ENCODE data around the gene PDE8B. TPM values are rescaled to one million over a fixed set of nuclear protein-coding genes. Genes with fewer than 3 reads are reported as not detected.

The PDE8B gene
- total and polyA plus RNA-seq, 7 donors: 0.23 to 11.3 (median 2.9) TPM

GRCh38 chr5:77213601-77214000 lies 3.1 kb downstream of the PDE8B start:
- no peak for TF ChIP-seq CTCF (IDR thresholded peaks at IDR 0.05)
- no peak for TF ChIP-seq EP300 (IDR thresholded peaks at IDR 0.05)
- TF ChIP-seq POLR2AphosphoS5 (IDR thresholded peaks at IDR 0.05): no peak
- no peak for TF ChIP-seq POLR2A (IDR thresholded peaks at IDR 0.05)
- no peak for DNase-seq
- WGBS, 2 donors: 21 to 51% methylated on average over 1 of the region's 1 CpG
- Histone ChIP-seq H3K27ac (no peak overlapping the region), H3K4me3 (no peak overlapping the region), H3K36me3 (no peaks in the 10 kb centered on the region), H3K9me3 (no peaks in the 10 kb centered on the region), H3K27me3 (peaks cover 0 to 8% (median 3%) of the 10 kb centered on the region in 3 donors), H3K4me1 (peaks cover 0 to 22% (median 10%) of the 10 kb centered on the region in 4 donors)
- intact Hi-C loops (cut with DNase I): loop anchor here (5.0 kb wide), 2 partner anchors 94 to 224 kb away; no protein-coding TSS in a partner anchor

- Histone ChIP-seq H3K27me3 (peaks cover 0 to 8% (median 3%) of the 10 kb centered on the region in 3 donors), H3K9me3 (no peaks in the 10 kb centered on the region), H3K4me1 (peaks cover 0 to 22% (median 10%) of the 10 kb centered on the region in 4 donors), H3K36me3 (no peaks in the 10 kb centered on the region), H3K27ac (no peak overlapping the region), H3K4me3 (no peak overlapping the region)
- TF ChIP-seq POLR2AphosphoS5 (IDR thresholded peaks at IDR 0.05): no peak
- TF ChIP-seq POLR2A (IDR thresholded peaks at IDR 0.05): no peak
- TF ChIP-seq CTCF (IDR thresholded peaks at IDR 0.05): no peak
- TF ChIP-seq EP300 (IDR thresholded peaks at IDR 0.05): no peak
- WGBS, 2 donors: 80 to 88% methylated on average over 4 of the region's 4 CpGs
- intact Hi-C loops (cut with DNase I): loop anchor here (5.0 kb wide), 2 partner anchors 93 to 223 kb away; no protein-coding TSS in a partner anchor
- no peak for DNase-seq
These were observed 3.7 kb downstream of the PDE8B start for GRCh38 chr5:77214151-77214550.

GRCh38 chr5:77218263-77218662 lies 7.8 kb downstream of the PDE8B start:
- H3K36me3 ChIP-seq: no peaks in the 10 kb centered on the region
- H3K27ac ChIP-seq: no peak overlapping the region
- H3K4me3 ChIP-seq: no peak overlapping the region
- no peaks in the 10 kb centered on the region for H3K9me3 ChIP-seq
- DNase-seq: no peak
- H3K27me3 ChIP-seq: no peaks in the 10 kb centered on the region
- no peak for TF ChIP-seq EP300 (IDR thresholded peaks at IDR 0.05)
- TF ChIP-seq POLR2A (IDR thresholded peaks at IDR 0.05): no peak
- no peak for TF ChIP-seq CTCF (IDR thresholded peaks at IDR 0.05)
- TF ChIP-seq POLR2AphosphoS5 (IDR thresholded peaks at IDR 0.05): no peak
- intact Hi-C loops (cut with DNase I): no loop called here
- H3K4me1 ChIP-seq: peaks cover 0 to 3% (median 0%) of the 10 kb centered on the region in 4 donors
- 72 to 78% methylated on average over 4 of the region's 4 CpGs for WGBS, 2 donors

- no peak overlapping the region for H3K27ac ChIP-seq
- no peaks in the 10 kb centered on the region for H3K27me3 ChIP-seq
- intact Hi-C loops (cut with DNase I): no loop called here
- 85 to 90% methylated on average over 3 of the region's 3 CpGs for WGBS, 2 donors
- no peaks in the 10 kb centered on the region for H3K9me3 ChIP-seq
- TF ChIP-seq CTCF (IDR thresholded peaks at IDR 0.05): no peak
- no peak for TF ChIP-seq POLR2AphosphoS5 (IDR thresholded peaks at IDR 0.05)
- no peak for TF ChIP-seq EP300 (IDR thresholded peaks at IDR 0.05)
- TF ChIP-seq POLR2A (IDR thresholded peaks at IDR 0.05): no peak
- no peaks in the 10 kb centered on the region for H3K4me1 ChIP-seq
- no peak for DNase-seq
- no peaks in the 10 kb centered on the region for H3K36me3 ChIP-seq
- H3K4me3 ChIP-seq: no peak overlapping the region
These were observed 10.6 kb downstream of the PDE8B start for GRCh38 chr5:77221115-77221514.

GRCh38 chr5:77222722-77223121 lies 12.2 kb downstream of the PDE8B start:
- Histone ChIP-seq H3K4me3 (no peak overlapping the region), H3K4me1 (no peaks in the 10 kb centered on the region), H3K9me3 (no peaks in the 10 kb centered on the region), H3K36me3 (no peaks in the 10 kb centered on the region), H3K27me3 (no peaks in the 10 kb centered on the region), H3K27ac (no peak overlapping the region)
- TF ChIP-seq POLR2AphosphoS5 (IDR thresholded peaks at IDR 0.05): no peak
- no peak for TF ChIP-seq POLR2A (IDR thresholded peaks at IDR 0.05)
- no peak for TF ChIP-seq CTCF (IDR thresholded peaks at IDR 0.05)
- no peak for TF ChIP-seq EP300 (IDR thresholded peaks at IDR 0.05)
- intact Hi-C loops (cut with DNase I): no loop called here
- 92 to 95% methylated on average over 1 of the region's 1 CpG for WGBS, 2 donors
- DNase-seq: no peak

All from sigmoid colon (tissue), 7 donors.